Measurements from ENCODE around the gene SMOC2.
"Not testable (repeated sequence)": the region's sequence is repeated elsewhere in the genome, so short reads cannot be mapped to it uniquely, and the experiment has no call there.

SMOC2 gene

GRCh38 chr6:168692193-168692914 is 251.4 kb downstream of the SMOC2 start:
- DNase-seq = no peak

DNA sequence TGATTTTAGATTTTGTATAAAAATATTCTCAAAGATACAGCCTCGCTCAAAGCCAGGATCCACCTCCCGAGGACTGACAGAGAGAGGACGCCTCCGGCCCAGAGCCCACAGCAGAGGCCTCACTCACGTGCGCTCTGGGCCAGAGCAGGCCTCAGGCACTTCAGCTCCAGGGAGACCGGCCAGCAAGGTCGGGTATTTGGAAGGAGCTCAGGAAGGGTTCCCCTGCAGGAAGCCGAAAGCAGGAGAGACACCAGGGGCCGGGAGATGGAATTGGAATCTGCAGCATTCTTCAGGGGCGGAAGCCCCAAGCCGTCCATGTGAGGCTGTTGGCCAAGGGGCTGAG is 251.9 kb downstream of the SMOC2 start:
- not testable (repeated sequence) for DNase-seq

DNA sequence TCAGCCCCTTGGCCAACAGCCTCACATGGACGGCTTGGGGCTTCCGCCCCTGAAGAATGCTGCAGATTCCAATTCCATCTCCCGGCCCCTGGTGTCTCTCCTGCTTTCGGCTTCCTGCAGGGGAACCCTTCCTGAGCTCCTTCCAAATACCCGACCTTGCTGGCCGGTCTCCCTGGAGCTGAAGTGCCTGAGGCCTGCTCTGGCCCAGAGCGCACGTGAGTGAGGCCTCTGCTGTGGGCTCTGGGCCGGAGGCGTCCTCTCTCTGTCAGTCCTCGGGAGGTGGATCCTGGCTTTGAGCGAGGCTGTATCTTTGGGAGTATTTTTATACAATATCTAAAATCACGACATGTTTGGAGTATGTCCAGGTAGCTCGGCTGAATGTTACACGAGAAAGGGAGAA is 253.8 kb downstream of the SMOC2 start:
- DNase-seq = not testable (repeated sequence)

- DNase-seq = no peak
Measured at GRCh38 chr6:168695701-168696100, 254.7 kb downstream of the SMOC2 start.

DNA sequence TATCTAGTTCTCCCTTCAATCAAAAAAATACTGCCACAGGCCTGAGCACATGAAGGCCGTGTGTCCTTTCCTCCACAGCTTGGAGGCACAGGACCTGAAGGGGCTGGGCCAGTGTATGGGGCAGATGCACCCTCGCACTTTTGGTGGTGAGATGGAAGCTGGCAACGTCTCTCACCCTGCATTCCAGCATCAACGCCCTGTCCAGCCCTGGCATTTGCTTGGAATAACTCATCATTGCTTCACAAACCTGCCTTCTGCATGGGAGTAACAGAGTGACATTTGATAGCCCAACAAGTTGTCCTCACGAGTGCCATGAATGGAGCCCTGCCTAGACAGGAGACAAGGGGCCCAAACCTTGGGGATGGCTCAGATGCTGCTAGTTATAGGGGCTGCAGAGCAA is 257.9 kb downstream of the SMOC2 start:
- no peak for DNase-seq

DNA sequence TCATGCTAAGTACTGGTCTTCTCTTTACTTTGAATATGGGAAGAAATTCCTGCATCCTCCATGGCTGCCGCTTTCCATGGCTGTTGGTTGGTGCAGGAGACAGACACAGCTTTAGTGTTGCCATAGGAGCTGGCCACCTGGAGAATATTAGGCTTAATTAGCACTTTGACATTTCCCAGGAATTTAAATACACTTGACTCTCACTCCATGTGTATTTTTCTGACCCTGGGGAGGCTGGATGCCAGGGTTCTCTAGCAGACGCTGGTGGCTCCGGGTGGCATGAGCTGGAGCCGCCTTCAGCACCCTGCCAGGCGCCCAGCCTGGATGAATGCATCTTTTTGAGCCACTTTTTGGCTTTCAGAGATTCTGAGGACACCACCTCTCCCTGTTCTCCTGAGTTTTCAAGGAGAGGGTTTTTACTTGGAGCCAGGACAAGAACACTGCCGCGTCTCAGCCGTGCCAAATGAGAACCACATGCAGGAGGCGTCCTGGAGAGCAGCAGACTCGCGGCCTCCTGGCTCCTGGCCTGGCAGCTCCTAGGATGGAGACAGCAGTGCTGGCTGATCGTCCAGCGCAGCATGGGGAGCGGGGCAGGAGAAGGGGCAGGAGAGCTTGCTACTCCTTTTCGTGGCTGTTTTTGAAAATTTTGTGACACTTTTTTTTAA is 258.8 kb downstream of the SMOC2 start:
- no peak for DNase-seq

DNA sequence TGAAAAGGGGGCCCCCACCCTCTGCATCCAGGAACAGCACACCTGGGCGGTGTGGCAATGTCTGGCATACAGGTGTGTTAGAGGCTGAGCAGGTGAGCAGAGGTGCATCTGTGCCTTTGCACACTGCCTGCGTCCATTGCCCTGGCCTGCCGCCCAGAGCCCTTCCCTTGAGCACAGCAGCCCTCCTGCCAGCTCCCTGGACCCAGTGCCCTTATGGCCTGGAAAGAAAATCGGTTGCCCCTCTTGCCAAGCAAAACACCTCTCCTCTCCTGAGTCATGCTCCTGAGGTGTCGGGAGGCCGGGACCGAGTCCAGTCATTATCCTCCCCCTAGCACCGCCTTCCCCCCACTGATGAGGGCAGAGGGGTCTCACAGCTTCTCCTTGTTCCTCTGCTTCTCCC is 259.9 kb downstream of the SMOC2 start:
- DNase-seq = no peak

GRCh38 chr6:168703990-168704389 is 263.0 kb downstream of the SMOC2 start:
- DNase-seq = no peak

DNA sequence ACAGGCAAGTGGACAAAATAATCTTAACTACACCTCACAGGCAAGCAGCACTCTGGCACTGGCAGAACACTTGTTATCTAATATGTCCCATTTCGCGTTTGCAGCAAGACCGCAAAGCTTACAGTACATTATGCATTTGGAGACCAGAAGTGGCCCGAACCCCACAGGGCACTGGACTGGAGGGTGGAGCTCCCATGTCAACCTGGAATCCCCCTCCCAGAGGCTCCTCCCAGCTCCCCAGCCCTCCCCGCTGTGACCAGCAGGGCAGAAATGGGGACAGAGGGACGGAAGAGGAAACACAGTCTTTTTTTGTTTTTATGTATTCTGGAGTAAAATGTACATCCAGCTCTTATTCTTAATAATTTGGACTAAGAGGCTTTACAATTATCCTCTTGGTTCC is 263.7 kb downstream of the SMOC2 start:
- no peak for DNase-seq

DNA sequence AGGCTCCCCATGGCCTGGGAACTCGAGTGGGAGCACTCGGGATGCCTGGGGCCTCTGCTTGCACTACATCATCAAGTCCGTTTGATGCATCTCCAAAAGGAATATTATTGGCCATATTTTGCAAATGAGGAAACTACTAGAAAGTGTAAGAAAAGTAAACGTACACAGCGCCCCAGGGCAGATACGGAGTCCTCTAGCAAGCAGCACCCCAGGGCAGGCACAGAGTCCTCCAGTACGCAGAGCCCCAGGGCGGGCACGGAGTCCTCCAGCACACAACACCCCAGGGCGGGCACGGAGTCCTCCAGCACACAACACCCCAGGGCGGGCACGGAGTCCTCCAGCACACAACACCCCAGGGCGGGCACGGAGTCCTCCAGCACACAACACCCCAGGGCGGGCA is 264.3 kb downstream of the SMOC2 start:
- not testable (repeated sequence) for DNase-seq

DNA sequence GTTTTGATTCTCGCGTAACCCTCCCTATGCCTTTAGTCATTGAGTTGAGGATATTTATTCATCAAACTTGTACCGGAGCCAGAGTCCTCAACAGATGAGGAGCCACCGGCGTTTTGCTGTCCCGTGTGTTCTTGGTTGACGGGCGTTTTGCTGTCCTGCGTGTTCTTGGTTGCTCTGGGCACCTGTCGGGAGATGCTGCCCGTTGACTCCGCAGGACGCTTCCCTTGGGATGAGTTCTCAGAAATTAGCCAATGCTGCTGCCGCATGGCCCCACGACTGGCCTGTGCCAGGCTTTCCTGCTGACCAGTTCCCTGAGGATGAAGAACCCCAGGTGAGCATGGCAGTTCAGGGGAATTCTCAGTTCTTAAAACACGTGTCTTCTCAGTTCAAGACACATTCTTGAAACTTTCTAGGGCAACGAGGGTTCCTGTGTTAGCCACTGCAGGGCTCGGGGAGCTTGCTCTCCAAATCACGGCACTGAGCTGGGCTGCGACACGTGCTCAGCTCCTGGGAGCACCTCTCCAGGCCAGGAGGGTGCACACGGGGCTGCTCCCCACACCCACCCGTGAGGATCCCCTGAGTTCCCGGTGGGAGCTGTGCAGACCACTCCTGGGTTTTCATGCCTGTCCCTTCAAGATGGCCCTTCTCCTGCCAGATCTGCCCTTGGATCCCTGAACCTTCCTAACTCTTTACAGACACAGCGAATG is 265.6 kb downstream of the SMOC2 start:
- DNase-seq = no peak

DNA sequence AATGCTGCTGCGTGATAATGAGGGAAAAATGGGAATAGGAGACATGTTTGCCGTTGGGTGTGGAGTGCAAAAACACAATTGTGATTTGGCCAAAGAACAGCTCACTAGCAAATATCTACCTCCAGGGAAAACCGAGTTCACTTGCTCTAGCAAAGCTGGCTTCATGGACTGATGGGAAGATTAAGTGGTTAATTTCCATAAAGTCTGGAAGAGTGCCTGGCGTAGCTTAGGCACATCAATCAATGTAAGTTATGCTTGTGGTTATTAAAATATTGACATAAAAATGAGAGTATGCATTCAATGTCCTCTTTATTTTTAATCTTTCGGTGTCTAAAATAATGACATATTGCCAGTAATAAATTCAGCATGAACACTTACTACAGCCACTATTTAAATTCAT is 267.5 kb downstream of the SMOC2 start:
- DNase-seq = no peak

DNA sequence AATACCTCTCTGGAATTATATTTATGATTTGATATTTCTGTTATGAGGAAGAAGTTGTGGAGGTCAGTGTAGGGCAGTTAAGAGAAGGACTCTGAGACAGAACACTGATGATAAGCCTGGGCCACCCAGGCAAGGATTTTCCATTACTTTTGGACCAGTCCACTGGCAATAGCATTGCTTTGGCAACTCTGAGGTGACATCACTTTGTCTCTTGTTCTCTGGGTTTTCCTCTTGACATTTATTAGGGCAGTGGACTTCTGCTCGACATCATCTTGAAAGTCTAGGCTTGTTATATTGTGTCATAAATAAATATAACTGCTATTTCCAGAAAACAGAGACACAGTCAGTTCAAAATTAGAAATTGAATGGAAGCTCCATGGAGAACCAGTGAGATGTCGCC is 268.0 kb downstream of the SMOC2 start:
- no peak for DNase-seq

DNA sequence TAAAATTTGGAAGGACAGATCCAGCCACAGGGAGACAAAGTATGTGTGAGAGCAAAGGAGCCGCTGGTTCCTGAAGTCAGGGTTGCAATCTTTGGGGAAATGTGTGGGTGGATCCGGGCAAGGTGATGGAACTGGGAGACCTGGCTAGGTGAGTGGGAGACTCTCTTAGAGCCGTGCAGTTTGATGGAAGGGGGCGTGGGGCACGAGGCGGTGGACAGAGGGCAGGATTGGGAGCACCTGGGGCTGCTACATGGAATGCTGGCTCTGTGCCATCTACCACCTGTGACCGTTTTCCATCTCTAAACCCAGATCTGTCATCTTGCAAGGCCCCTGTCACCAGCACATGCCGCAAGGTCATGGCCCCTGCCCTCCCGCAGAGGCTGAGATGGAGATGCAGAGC is 268.4 kb downstream of the SMOC2 start:
- no peak for DNase-seq

DNA sequence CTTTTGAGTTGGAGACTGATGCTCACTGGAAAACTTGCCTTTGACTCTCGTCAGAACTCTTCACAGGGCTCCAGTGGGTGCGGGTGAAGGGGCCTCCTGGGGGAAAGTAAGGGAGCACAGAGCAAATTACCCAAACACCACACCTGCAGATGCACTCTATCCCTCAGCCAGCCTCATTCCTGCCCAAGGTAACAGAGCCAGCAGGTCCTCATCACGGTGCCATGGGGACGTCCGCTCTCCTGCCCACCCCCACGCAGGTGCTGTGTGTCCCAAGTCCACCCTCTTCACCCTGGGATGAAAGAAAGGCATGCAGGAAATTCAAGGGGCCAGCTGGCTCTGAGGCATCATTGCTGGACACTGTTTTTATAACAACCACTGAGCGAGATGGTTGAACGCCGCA is 269.0 kb downstream of the SMOC2 start:
- no peak for DNase-seq

DNA sequence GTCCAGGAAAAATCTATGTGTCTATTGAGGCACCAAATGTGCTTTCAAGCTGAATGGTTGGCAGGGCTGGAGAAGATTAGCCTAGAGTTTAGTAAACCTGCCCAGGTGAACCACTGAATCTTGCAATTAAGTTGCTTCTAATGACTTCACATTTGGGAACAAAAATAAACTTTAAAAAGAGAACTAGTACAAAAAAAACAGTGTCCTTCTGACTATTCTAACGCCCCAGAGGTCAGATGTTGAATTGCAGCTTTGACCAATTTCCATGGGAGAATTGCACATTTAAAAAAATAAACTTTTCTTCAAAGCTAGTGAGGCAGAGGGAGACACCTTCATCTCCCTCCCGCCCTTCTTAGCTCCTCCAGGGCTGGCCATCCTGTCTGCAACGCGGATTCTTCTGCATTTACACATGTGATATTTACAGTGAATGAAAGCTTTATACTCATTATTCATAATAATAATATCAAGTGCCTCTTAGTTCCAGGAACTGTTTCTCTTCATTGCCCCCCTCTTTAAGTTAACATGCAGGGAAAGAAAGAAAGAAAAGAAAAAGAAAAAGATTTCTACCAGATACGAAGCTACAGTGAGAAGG is 270.2 kb downstream of the SMOC2 start:
- no peak for DNase-seq

DNA sequence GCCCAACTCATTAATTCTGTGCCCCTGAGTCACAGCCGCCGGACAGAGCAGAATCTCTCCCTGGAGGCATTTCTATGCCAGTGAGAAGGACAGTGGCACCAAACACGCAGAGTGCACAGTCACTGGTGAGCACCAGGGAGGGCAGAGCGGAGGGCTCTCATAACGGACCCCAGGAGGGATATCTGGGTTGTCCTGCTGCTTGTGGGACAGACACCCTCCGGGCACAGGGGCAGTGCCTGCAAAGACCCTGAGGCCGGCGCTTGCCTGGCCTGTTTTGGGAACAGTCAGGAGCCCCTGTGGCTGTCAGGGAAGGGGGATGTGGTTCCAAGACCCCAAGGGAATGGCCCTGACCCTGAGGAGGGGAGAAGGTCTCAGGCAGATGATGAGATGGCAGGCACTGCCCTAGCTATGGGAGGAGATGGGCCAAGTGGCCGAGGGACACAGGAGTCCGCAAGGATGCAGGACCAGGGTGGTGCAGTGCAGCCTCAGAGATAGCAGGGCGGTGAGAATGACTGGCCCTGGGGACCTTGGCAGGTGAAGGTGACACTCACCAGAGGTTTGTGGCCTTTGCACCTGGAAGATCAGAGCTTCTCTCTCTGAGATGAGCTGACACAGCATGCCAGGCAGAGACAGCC is 270.8 kb downstream of the SMOC2 start:
- DNase-seq = no peak

DNA sequence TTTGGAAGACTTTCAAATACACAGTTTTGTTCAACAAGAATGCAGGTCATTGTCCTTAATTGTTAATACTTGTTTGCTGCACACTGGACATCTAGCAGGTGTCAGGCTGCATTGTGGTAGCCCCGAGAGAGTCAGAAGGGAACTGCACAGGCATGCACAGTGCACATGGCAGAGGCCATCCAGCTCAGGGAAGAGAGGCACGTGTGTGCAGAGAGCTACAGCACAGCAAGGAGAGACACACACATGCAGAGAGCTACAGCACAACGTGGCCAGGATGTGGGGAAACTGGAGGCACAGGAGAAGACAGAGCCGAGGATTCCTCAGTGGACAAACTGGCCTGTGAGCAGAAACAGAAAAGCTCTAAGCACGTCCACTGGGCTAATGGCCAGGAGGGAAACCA is 272.0 kb downstream of the SMOC2 start:
- no peak for DNase-seq

- DNase-seq = no peak
Measured at GRCh38 chr6:168713839-168714238, 272.9 kb downstream of the SMOC2 start.

DNA sequence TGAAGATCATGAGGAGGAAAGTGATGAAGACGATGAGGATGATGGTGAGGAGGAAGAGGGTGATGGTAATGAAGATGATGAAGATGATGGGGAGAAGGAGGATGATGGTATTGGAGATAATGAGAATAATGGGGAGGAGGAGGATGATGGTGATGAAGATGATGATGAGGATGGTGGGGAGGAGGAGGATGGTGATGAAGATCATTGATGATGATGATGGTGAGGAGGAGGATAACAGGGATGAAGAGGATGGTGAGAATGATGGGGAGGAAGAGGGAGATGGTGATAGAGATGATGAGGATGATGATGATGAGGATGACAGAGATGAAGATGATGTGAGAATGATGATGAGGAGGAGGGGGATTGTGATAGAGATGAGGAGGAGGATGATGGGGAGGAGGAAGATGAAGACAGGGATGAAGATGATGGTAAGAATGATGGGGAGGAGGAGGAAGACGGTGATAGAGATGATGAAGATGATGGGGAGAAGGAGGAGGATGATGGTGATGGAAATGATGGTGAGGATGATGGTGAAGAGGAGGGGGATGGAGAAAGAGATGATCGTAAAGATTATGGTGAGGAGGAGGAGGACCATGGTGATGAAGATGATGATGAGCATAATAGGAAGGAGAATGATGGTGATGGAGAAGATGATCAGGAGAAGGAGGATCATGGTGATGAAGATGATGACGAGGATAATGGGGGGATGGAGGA is 273.7 kb downstream of the SMOC2 start:
- no peak for DNase-seq

GRCh38 chr6:168715643-168716481 is 274.9 kb downstream of the SMOC2 start:
- no peak for DNase-seq

GRCh38 chr6:168716581-168716980 is 275.6 kb downstream of the SMOC2 start:
- DNase-seq = no peak
